C4-2B (cell line): ENCODE data around the gene TNRC18.
"Not testable (repeated sequence)": the region's sequence is repeated elsewhere in the genome, so short reads cannot be mapped to it uniquely, and the experiment has no call there.

Experiments used
- H3K27ac ChIP-seq: fragments of 450-650 bp; 2 replicates; pipeline ENCODE4 v1.5.1; 2017
- ZFX ChIP-seq: fragments of 450-650 bp; IDR thresholded peaks from 2 replicates; pipeline ENCODE4 v1.6.1; 2017
- TF ChIP-seq, protein P1 (sequence below): fragments of 450-650 bp; conservative IDR thresholded peaks from 2 replicates; pipeline ENCODE4 v1.5.1; 2017; ENCODE audit warnings: mild to moderate bottlenecking

Gene TNRC18

DNA sequence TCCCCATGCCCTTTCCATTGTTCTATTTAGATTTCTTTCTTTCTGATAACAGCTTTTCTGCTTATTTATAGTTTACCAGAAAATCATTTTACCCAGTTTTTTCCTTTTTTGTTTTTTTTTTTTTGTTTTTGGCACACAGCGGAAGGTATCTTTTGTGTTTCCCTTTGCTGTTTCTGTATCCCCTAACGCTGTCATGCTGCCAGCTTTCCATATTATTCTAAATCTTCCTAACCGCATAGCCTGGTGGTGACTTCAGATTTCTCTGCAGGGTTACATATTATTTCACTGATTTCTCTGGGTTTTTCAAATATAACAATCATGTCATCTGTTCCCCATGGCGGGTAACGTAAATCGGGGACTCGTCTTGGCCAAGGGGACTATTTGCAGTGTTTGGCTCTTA, 144.9 kb downstream of the TNRC18 start:
- H3K27ac ChIP-seq, result no peak overlapping the region
- no peak for TF ChIP-seq ZFX
- TF ChIP-seq, protein P1, sequence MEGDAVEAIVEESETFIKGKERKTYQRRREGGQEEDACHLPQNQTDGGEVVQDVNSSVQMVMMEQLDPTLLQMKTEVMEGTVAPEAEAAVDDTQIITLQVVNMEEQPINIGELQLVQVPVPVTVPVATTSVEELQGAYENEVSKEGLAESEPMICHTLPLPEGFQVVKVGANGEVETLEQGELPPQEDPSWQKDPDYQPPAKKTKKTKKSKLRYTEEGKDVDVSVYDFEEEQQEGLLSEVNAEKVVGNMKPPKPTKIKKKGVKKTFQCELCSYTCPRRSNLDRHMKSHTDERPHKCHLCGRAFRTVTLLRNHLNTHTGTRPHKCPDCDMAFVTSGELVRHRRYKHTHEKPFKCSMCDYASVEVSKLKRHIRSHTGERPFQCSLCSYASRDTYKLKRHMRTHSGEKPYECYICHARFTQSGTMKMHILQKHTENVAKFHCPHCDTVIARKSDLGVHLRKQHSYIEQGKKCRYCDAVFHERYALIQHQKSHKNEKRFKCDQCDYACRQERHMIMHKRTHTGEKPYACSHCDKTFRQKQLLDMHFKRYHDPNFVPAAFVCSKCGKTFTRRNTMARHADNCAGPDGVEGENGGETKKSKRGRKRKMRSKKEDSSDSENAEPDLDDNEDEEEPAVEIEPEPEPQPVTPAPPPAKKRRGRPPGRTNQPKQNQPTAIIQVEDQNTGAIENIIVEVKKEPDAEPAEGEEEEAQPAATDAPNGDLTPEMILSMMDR, result no peak

DNA sequence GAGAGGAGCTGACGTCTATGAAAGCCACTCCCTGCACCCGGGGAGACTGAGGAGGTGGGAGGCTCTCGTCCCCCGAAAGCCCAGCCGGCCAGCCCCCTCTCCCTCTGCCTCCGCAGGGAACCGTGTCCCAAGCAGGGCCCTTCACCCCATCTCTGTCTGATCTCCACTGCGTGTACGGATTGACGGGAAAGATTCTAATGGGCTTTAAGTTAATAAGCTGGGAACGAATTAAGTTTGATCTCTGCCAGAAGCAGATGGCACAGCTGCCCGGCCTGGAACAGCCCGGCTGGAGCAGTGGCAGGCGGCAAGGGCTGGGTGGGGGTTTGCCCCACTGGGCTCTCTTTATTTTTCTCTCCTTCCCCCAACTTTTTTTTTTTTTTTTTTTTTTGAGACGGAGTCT, 147.0 kb downstream of the TNRC18 start:
- no peak for TF ChIP-seq ZFX
- TF ChIP-seq, protein P1, result no peak
- H3K27ac ChIP-seq, result no peak overlapping the region

DNA sequence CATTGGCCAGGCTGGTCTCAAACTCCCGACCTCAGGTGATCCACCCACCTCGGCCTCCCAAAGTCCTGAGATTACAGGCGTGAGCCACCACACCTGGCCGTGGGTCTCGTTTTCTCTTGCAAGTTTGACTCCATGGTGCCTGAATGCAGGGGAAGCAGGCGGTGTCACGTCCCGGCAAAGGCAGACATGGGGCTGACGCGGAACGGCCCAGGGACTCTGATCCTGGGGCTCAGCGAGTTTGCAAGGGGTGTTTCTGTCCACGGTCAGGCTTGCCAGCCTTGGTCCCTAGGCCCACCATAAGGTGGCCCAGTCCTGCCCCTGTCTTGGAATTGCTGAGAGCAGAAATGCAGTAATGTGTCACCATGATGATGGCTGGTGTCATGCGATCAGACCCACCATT, 147.5 kb downstream of the TNRC18 start:
- not testable (repeated sequence) for H3K27ac ChIP-seq

DNA sequence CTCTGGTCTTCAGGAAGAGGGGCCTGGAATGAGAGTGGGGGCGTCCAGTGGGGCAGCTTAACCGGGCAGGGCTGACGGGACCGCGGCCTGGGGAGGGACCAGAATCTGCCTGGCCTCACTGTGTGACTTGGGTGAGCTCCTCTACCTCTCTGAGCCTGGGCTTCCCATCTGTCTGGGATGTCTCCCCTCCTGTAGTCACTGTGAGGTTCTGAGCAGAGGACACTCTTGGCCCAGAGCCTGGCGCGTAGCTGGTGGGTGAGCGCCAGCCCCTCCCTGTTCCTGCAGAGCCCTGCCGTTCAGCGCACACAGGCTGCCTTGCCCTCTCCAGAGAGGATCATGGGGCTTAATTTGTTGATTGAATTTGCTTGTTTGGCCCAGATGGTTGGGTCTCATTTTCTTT, 148.1 kb downstream of the TNRC18 start:
- not testable (repeated sequence) for H3K27ac ChIP-seq

DNA sequence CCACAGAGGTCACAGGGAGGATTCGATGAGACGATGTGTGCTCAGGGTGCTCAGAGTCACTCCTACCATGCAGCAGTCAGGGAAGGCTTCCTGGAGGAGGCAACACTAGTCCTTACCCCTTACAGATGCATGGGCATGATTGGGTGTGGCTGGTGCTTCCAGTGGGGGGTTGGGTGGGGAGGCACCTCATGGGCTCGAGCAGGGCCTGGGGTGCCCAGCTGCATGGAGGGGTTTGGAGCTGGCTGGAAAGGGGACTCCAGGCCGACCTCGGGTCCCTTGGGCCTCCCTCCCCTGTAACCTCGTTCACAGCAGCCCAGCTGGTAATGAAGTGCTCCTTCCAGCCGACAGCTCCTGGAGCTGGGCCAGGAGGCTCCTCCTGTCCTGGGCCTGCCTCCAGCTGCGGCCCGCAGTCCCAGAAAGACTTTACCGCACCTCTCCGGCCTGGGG, 148.6 kb downstream of the TNRC18 start:
- not testable (repeated sequence) for H3K27ac ChIP-seq

DNA sequence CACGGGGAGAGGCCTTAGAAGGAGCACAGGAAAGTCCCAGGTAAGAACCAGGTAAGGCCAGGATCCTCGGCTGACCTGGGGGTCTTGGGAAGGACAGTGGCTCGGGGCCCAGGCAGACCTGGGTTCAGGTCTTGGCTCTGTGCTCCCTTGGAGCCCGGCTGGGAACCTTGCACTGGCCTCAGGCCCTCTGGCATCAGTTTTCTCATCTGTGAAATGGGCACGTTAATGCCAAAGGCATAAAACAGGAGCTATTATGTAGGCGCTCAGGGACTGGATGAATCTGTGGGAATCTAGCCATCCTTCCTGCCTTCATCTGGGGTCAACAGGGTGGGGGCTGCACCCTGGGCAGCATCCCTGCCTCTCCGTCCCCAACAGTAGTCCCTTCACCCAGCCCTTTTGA, 149.2 kb downstream of the TNRC18 start:
- TF ChIP-seq, protein P1, result no peak
- no peak for TF ChIP-seq ZFX

DNA sequence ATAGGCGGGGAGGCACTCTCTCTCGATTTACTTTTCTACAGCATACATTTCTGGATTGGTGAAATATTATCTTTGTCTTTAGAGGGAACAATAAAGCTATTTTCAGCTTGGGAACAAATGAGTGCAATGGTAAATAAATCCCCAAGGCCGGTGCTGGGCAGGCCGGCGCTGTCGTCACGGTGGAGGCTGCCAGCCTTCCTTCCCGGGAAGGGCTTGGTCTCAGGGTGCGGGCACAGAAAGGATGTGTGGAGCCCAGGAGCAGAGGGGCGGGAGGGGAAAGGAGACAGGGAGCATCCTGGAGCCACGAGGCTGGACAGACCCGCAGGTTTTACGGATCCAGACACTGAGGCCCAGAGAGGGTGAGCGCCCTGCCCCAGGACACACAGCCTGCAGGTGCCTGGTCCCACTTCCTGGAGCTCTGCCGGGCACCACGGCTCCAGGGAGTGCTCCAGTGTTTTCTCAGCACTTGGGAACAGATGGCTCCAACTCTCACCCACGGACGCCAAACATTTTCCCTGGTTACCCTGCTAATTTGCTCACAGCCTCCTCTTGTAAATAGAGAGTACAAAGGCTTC, 149.7 kb downstream of the TNRC18 start:
- H3K27ac ChIP-seq, result not testable (repeated sequence)

More for the DNA sequence above, 149.2 kb downstream of the TNRC18 start:
- no peak overlapping the region for H3K27ac ChIP-seq

DNA sequence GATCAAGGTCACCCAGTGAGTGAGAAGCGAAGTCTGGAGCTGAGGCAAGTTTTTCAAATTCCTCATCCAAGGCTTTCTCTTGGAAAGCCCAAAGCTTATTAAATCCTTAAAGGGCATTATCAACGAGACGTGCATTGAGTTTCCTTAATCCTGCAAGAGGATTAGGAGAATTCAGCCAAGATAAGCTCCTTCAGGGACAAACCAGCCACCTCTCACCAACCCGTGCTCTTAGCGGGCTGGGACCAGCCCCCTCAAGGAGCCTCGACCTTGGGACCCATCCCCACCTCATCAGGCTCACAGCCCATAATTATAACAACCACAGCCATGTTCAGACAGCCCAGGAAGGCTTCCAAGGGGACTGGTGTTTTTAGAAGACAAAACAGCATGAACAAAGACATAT, 152.8 kb downstream of the TNRC18 start:
- TF ChIP-seq, protein P1, result no peak
- TF ChIP-seq ZFX, result no peak

DNA sequence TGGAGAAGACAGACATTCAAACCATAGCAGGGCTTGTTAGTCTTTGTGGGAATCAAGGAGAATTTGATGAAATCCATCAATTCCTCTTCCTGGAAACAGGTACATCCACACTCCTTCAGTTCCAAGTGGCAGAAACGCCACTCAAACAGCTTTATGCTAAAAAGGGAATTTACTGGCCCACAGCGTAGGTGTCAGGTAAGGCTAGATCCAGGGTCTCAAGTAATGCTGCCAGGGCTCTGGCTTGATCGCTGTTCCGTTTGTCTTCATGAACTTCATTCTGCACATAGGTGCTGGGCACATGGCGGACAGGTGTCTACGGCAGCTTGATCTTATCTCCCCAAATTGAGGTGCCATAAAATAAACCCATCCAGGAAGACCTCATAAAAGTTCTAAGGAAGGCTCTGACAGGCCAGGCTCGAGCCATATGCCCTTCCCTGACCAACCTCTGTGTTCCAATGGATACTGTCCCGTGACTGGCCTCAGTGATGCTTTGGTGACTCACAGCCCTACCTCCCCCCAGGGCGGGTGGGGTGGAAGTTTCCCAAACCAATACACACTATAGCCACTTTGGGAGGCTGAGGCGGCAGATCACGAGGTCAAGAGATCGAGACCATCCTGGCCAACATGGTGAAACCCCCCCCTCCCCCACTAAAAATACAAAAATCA, 153.5 kb downstream of the TNRC18 start:
- not testable (repeated sequence) for H3K27ac ChIP-seq

More for the DNA sequence above, 152.8 kb downstream of the TNRC18 start:
- H3K27ac ChIP-seq, result no peak overlapping the region

DNA sequence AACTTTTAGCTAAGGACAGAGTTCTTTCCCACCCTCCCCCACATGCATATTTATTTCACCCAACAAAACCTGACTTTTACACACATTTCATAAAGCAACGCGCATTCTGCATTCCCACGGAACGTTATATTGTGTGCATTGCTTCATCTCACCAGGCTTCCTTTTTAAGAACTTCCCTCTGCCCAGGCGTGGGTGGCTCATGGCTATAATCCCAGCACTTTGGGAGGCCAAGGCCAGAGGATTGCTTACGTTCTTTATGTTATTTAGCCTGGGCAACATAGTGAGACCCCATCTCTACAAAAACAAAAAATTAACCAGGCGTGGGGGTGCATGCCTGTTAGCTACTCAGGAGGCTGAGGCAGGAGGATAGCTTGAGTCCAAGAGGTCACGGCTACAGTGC, 155.8 kb downstream of the TNRC18 start:
- H3K27ac ChIP-seq, result not testable (repeated sequence)
